HG02610 (cell line): Measurements from ENCODE around the gene MCMBP.
"Not testable (repeated sequence)": the region's sequence is repeated elsewhere in the genome, so short reads cannot be mapped to it uniquely, and the experiment has no call there.

ENCODE experiments used
- ATAC-seq: cut with Tn5 transposase; IDR thresholded peaks from one replicate; pipeline ENCODE4 v1.9.1; 2021; ENCODE audit warnings: mild to moderate bottlenecking, moderate library complexity; ENCODE audit not compliant: unreplicated experiment

MCMBP gene

DNA sequence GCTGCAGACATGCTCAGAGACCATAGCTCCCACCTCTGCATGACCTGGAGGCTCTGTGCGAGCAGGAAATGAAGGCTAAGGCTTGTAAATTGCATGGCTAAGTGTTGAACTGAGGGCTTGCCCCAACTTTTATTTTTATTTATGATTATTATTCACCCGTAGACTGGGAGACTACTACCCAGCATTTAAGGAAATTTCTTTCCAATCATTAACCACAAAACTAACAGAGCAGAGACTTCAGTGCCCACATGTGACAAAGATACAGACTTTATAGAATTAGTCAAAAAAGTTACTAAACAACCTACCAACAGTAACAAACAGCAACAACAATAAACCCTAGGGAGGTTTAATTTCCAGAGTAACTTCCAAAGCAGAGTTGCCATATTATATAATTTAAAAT, 39.7 kb downstream of the MCMBP start:
- no peak for ATAC-seq

DNA sequence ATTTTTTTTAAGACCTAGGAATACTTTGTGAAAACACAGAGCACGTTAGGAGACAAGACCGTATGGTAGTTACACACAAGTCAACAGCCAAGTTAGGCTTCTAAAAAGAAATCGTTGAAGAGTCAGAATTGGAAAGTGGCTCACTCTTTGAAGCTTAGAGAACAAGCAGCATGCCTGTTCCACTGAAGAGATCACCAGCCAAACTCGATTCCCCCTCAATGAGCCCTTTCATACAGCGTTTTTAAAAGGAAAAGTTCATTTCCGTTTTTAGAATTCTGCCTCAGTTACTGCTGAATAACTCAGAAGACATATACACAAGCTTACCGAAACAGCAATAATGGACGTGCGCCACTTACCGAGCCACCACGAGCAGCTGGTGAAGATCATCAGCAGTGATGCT, 41.0 kb downstream of the MCMBP start:
- no peak for ATAC-seq

DNA sequence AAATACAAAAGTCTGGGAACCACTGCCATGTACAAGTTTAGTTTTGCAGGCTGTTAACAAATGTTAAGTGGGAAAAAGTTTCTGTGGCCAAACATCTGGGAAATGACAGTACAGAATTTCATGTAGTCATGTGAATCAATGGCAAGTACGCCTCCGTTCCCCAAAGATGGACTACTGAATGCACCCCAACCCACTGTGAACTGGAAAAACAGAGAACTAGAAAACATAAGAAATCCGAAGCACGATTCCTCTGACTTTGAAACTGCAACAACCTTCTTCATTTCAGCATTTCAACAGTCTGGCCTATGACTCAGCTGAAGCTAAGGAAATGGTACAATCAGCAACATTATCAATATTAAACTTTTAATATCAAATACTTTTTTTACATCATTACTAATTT, 41.8 kb downstream of the MCMBP start:
- ATAC-seq, result no peak

DNA sequence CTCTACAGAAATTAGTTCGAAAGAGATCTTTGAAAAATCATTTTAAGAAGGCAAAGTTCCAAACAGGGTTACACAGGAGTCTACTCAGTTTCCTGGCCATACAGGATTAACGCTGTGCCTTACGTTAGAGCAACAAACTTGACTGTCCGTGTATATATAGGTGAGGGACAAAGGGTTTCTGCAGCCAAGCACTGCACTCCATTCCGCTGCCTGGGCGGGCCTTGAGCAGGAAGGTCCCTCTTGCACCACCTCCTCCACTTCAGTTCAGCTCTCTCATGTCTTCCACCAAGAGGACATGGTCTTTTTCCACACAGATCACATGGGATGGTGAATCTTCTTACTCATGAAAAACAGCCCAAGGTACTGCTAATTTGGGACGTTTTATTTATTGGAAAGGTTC, 43.2 kb downstream of the MCMBP start:
- no peak for ATAC-seq

DNA sequence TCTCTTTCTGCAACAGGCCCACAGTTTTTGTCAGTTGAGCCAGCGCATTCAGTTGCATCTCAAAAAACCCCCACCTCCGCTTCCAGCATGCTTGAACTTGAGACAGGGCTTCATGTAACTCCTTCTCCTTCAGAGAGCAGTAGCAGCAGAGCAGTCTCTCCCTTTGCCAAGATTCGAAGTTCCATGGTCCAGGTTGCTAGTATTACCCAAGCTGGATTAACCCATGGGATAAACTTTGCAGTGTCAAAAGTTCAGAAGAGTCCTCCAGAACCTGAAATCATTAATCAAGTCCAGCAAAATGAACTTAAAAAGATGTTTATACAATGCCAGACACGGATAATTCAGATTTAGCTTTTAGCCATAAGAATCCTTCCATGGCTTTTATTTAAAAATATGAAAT, 45.2 kb downstream of the MCMBP start:
- ATAC-seq, result no peak

DNA sequence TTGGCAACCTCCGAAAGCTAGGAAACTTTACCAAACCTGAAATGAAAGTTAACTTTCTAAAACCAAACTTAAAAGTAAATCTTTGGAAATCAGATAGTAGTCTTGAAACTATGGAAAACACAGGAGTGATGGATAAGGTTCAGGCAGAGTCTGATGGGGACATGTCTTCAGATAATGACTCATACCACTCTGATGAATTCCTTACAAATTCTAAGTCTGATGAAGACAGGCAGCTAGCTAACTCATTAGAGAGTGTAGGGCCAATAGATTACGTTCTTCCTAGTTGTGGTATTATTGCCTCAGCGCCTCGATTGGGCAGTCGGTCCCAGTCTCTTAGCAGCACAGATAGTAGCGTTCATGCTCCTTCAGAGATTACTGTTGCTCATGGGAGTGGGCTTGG, 45.9 kb downstream of the MCMBP start:
- ATAC-seq, result no peak

GRCh38 chr10:119824299-119824698, 48.3 kb downstream of the MCMBP start:
- ATAC-seq, result no peak

GRCh38 chr10:119821182-119821581, 51.5 kb downstream of the MCMBP start:
- ATAC-seq, result no peak

DNA sequence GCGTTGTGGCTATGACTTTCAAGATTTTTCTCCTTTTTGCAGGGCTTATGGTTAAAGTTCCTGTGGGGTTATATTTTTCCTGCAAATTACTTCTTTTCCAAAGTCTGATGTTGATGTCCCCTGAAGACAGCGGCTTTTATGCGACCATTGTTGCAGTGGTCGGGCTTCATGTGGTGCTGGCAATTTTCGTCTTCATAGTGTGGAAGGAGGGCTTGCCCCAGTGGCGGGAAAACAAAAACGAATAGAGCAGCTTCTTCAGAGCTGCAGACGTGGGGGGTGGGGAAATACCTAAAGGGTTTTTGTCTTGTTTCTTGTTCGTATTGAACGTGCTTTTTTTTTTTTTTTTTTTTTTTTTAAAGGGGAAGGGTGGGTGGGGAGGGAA, 53.8 kb downstream of the MCMBP start:
- no peak for ATAC-seq

DNA sequence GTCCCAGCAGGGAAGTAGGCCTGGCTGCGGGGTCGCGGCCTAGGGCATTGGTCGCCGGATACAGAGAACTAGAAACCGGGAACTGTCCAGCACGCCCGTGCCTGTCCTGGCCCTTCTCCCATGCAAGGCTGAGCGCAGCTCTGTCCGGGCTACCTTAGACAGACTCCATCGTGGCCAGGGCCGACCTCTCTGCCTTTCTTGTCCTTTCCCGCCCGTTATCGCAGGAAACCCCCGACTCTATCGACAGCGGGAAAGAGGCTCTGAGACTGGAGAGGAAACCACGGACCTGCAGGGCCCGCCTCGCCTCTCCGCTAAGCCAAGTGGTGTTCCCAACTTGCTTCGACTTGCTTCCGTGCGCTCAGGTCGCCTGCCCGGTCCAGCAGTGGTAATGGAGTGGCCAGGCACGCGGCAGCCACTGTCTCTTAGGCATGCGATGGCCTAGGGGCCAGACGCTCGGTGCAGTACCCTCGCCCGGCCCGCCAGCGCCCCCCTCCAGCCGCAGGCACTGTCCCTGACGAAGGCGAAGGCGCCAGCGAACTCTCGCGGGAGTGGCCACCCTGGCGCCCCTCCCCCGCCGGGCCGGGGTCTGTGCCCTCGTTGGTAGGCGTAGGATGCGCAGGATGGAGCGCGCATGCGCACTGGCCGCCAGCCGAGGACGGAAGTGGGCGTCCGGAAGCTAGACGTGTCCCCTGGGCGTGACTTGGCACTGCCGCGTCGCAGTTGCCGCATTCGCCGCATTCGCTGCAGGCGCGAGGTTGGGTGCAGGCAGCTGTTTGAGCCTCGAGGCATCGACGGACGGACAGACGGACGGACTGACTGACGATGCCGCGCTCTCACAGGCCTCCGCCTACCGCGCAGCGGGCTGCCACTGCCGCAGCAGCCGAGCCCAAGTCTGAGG, 54.4 kb downstream of the MCMBP start:
- no peak for ATAC-seq

GRCh38 chr10:119815671-119816070, 57.0 kb downstream of the MCMBP start:
- ATAC-seq, result no peak

GRCh38 chr10:119812684-119813083, 60.0 kb downstream of the MCMBP start:
- no peak for ATAC-seq

GRCh38 chr10:119811122-119811521, 61.5 kb downstream of the MCMBP start:
- no peak for ATAC-seq

DNA sequence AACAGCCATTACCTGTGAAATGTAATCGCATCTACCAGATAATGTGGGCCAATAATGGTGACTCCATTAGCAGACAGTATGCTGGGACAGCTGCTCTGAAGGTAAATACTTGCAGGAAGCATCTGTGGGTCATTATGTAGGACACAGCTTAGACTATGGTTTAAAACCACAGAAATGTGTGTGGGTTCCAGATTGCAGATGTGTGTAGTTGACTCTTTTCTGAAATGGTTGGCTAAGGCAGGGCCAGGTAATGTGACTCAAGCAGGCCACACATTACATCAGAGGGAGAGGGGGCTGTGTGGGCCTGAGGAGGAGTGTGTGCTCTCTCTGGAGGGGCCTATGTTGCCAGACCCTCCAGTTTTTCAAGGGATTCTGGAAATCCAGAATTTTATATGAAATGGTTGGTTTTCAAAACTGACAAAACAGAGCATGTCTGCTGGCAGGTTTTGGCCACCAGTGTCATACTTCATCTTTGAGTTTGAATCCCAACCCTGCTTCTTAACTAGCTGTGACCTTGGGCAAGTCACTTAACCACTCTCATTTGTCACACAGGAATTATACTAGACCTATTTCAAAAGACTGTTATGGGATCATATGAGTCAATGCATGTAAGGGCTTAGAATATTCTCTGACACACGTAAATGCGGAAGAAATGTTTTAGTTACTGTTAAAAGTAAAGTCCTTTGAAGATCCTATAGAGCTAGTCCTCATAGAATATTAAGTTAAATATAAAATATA, 64.5 kb downstream of the MCMBP start:
- ATAC-seq, result no peak

DNA sequence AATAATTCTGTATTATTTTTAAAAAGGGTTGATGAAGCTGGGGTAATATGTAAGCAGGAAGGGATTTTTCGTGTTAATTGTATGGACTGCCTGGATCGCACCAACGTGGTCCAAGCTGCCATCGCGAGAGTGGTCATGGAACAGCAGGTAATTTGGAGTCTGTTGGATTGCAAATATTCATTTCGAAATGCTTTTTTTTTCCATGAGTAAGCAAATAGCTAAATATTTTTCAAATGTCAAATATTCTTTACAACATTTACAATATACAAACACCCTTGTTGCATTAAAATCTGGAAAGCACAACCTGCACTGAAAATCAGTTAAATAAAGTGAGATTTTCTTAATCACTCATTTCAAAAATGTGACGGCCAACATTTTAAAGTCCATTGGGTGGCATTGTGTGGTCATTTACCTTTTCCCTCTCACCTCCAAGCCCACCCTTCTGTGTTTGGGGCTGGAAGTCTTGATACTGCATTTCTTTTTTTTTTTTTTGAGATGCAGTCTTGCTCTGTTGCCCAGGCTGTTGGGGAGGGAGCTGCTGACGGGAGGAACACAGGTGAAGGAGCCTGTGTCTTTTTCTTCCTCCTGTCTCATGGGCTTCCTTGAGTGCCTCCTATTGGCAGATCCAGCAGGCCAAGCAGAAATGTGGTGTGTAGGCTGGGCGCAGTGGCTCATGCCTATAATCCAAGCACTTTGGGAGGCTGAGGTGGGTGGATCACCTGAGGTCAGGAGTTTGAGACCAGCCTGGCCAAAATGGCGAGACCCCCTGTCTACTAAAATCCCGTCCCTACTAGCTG, 66.1 kb downstream of the MCMBP start:
- ATAC-seq, result no peak

DNA sequence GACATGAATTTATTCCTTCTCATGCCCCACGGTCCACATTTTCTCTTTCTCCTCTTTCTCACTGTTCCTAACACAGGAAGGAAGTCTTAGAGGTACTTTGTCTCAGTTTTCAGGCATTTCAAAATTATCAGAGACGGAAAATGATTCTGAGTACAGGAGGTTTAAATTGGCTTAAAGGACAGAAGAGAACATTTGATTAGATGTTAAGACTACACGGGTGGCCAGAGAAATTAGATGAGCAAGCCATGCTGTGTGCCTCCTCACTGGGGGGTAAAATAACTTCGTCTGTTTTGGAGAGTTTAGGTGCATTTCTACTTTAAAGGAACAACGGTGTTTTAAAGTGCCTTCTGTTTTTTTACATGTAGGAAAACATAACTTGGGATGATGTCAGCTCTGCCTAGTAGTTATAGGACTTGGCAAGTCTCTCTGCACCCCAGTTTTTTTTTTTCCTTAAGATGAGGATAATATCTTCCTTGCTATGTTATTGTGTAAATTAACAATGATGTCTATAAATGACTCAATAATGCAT, 66.9 kb downstream of the MCMBP start:
- ATAC-seq, result no peak

- ATAC-seq, result no peak
Measured at GRCh38 chr10:119803264-119803663, 69.4 kb downstream of the MCMBP start.

- ATAC-seq, result peak; percentile 77
Measured at GRCh38 chr10:119801998-119802538, 70.6 kb downstream of the MCMBP start.

DNA sequence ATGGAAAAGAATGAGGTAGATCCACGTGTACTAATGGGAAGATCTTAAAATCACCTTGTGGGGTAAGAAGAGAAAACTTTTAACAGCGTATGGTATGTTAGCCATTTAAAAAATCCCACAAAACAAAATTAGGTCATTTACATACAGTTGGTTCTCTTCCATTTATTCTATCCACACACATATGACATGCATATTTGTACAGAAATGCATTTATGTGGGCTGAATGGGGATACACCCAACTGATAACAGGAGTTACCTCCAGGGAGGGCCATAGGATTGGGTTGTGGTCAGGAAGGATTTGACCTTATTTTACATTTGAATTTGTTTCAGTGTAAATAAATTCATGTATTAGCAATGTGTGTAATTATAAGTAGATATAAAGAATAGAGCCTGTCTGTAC, 71.5 kb downstream of the MCMBP start:
- ATAC-seq, result no peak

DNA sequence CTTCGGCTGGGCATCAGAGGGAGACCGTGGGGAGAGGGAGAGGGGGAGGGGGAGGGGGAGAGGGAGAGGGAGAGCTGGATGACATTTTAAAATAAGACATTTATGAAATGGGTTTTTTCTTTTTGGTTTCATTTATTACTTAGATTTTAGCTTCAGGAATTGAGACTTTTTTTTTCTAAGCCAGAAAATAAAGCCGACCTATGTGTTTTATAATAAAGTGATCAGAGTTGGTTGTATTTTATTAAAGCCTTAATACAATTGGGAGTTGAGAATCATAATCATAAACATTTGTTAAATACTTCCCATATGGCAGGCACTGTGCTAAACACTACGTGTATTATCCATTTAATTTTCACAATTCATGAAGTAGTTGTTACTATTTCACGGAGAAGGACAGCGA, 76.6 kb downstream of the MCMBP start:
- ATAC-seq, result no peak

DNA sequence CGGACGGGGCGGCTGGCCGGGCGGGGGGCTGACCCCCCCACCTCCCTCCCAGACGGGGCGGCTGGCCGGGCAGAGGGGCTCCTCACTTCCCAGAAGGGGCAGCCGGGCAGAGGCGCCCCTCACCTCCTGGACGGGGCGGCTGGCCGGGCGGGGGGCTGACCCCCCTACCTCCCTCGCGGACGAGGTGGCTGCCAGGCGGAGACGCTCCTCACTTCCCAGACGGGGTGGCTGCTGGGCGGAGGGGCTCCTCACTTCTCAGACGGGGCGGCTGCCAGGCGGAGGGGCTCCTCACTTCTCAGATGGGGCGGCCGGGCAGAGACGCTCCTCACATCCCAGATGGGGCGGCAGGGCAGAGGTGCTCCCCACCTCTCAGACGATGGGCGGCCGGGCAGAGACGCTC, 77.5 kb downstream of the MCMBP start:
- not testable (repeated sequence) for ATAC-seq
